GM19240 (cell line): ENCODE results near the gene GATB.

Experiments used
- DNase-seq: peaks from one replicate; pipeline ENCODE4 v3.0.0; 2011; ENCODE audit warnings: low spot score; ENCODE audit not compliant: insufficient read length

GATB gene

GRCh38 chr4:151700566-151701316 lies 60.1 kb downstream of the GATB start:
- no peak for DNase-seq

GRCh38 chr4:151698213-151698612 lies 62.6 kb downstream of the GATB start:
- no peak for DNase-seq

- no peak for DNase-seq
Observed at GRCh38 chr4:151694961-151695720, 65.7 kb downstream of the GATB start.

GRCh38 chr4:151692821-151693673 lies 67.8 kb downstream of the GATB start:
- no peak for DNase-seq

GRCh38 chr4:151692443-151692782 lies 68.4 kb downstream of the GATB start:
- no peak for DNase-seq

- no peak for DNase-seq
Observed at GRCh38 chr4:151691639-151692442, 69.0 kb downstream of the GATB start.

GRCh38 chr4:151690876-151691275 lies 69.9 kb downstream of the GATB start:
- DNase-seq, result no peak

- no peak for DNase-seq
Observed at GRCh38 chr4:151690164-151690870, 70.5 kb downstream of the GATB start.

GRCh38 chr4:151689211-151689991 lies 71.4 kb downstream of the GATB start:
- DNase-seq, result no peak

- no peak for DNase-seq
Observed at GRCh38 chr4:151688785-151689043, 72.1 kb downstream of the GATB start.

GRCh38 chr4:151688003-151688784 lies 72.6 kb downstream of the GATB start:
- DNase-seq, result no peak

- DNase-seq, result no peak
Observed at GRCh38 chr4:151687021-151687640, 73.7 kb downstream of the GATB start.

GRCh38 chr4:151685303-151685702 lies 75.5 kb downstream of the GATB start:
- DNase-seq, result no peak

GRCh38 chr4:151681085-151681484 lies 79.7 kb downstream of the GATB start:
- no peak for DNase-seq

GRCh38 chr4:151679231-151679630 lies 81.6 kb downstream of the GATB start:
- no peak for DNase-seq

- DNase-seq, result no peak
Observed at GRCh38 chr4:151678048-151678872, 82.5 kb downstream of the GATB start.

- DNase-seq, result no peak
Observed at GRCh38 chr4:151677193-151677592, 83.6 kb downstream of the GATB start.

GRCh38 chr4:151676301-151676700 lies 84.5 kb downstream of the GATB start:
- no peak for DNase-seq
